AG04450 (cell line): Measurements from ENCODE around the gene GPC6. TPM values are rescaled to one million over a fixed set of nuclear protein-coding genes. Genes with fewer than 3 reads are reported as not detected.

Experiments used
- CTCF ChIA-PET: fragments of 300-600, 350-600 bp; formaldehyde crosslinking; extraction: SDS; loops from one replicate; lab custom pipeline; 2022; ENCODE audit warnings: antibody characterized with exemption, inconsistent platforms; lab: Charles Lee
- POLR2A ChIA-PET: fragments of 350-600 bp; formaldehyde crosslinking; extraction: SDS; loops from one replicate; lab custom pipeline; 2021; ENCODE audit warnings: antibody characterized with exemption, inconsistent platforms; lab: Yijun Ruan, JAX
- DNase-seq: peaks from one replicate; pipeline ENCODE4 v3.0.0-alpha.2; 2011; ENCODE audit warnings: low read depth, low spot score
- H3K27ac ChIP-seq: one replicate; pipeline ENCODE4 v1.5.1; 2012; ENCODE audit warnings: low read depth, low read length, control low read depth
- H3K27me3 ChIP-seq: one replicate; pipeline ENCODE4 v1.6.0; 2012; ENCODE audit warnings: low read length; ENCODE audit not compliant: control insufficient read depth, insufficient read depth
- H3K4me3 ChIP-seq: 2 replicates; pipeline ENCODE4 v1.5.1; 2011; ENCODE audit warnings: mild to moderate bottlenecking, low read depth, low read length, control low read depth
- H3K9me3 ChIP-seq: 2 replicates; pipeline ENCODE4 v1.5.1; 2012; ENCODE audit warnings: low read length; ENCODE audit not compliant: control insufficient read depth, insufficient read depth
- CTCF ChIP-seq: IDR thresholded peaks from 2 replicates; pipeline ENCODE4 v1.5.1; 2011; ENCODE audit warnings: low read depth, low read length, control low read depth, inconsistent platforms
- polyA plus RNA-seq: library from polyadenylated mRNA; depleted of rRNA; stranded (reverse); fragments of >200 nt; gene quantifications from 2 replicates; pipeline ENCODE4 v1.2.3, GENCODE V29; 2011

Gene GPC6
- polyA plus RNA-seq, 1 experiment, result 40.4 TPM

GRCh38 chr13:93755341-93755740, 528.7 kb downstream of the GPC6 start:
- no peak for DNase-seq
- Histone ChIP-seq H3K27ac (no peak overlapping the region), H3K4me3 (no peak overlapping the region), H3K27me3 (no peaks in the 10 kb centered on the region), H3K9me3 (no peaks in the 10 kb centered on the region)
- POLR2A ChIA-PET, result no interaction called here
- TF ChIP-seq CTCF, result no peak
- CTCF ChIA-PET, result interaction anchor here (1.4 kb wide), 1 partner anchor 11 kb away, joined by 5 read pairs; no protein-coding TSS in a partner anchor

- Histone ChIP-seq H3K27ac (no peak overlapping the region), H3K27me3 (no peaks in the 10 kb centered on the region), H3K9me3 (no peaks in the 10 kb centered on the region), H3K4me3 (no peak overlapping the region)
- CTCF ChIA-PET, result no interaction called here
- no peak for DNase-seq
- no peak for TF ChIP-seq CTCF
- POLR2A ChIA-PET, result no interaction called here
Observed at GRCh38 chr13:93758575-93758974, 532.0 kb downstream of the GPC6 start.

DNA sequence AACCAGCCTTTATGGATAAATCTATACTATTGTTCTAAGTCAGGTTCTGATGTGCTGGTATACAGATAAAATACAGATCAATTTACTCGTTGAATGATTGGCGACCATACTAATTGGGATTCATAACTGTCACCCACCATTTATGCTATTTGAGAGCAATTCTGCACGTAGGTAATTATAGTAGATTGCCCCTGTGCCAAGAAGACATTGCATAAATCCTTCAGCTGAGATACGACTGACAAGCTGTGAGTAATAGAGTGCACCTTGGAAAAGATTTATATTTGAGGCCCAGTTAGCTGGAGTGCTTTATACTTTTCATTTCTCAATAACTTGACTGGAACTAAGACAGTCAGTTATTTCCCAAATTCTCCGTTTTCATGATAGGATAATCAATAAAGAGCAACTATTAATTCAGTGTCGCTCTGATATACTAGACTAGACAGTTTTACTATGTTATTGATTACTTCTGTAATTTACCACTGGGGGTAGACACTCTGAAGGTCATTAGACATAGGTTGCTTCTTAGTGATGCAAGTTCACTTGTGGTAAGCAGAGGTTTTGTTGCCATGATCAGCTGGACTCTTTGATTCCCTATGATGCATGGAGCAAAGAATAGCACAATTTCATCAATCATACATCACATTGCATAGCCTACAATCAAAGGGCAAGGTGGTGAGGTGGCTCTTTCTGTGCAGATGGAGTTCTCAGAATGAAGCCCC, 536.3 kb downstream of the GPC6 start:
- ChIA-PET POLR2A (no interaction called here), CTCF (interaction anchor here (0.6 kb wide), 1 partner anchor 100 kb away, joined by 3 read pairs; no protein-coding TSS in a partner anchor)
- Histone ChIP-seq H3K27me3 (no peaks in the 10 kb centered on the region), H3K4me3 (no peak overlapping the region), H3K9me3 (no peaks in the 10 kb centered on the region), H3K27ac (no peak overlapping the region)
- no peak for DNase-seq
- TF ChIP-seq CTCF, result no peak

GRCh38 chr13:93765062-93765461, 538.5 kb downstream of the GPC6 start:
- Histone ChIP-seq H3K9me3 (no peaks in the 10 kb centered on the region), H3K27me3 (no peaks in the 10 kb centered on the region), H3K4me3 (no peak overlapping the region), H3K27ac (no peak overlapping the region)
- ChIA-PET CTCF (interaction anchor here (0.6 to 2.5 kb wide), 2 partner anchors 10 to 128 kb away, joined by 4 to 5 read pairs; no protein-coding TSS in a partner anchor), POLR2A (no interaction called here)
- no peak for DNase-seq
- no peak for TF ChIP-seq CTCF

DNA sequence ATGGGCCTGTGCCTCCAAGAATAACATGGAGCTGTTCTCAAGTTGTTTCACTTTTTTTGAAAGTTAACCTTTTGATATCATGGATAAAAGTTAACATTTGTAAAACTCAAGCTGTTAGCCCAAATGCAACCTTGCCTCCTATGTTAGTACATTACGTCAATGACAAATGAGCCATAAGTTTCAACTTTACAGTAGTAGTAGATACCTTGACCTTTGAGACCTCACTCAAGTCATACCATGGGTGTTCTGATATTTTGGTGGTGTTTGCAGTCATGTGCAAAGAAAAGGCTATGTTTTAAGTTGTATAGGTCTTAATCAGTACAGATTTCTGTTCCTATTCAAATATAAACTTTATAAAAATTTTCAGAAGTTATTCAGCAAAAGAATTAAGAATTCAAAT, 539.2 kb downstream of the GPC6 start:
- no peak for TF ChIP-seq CTCF
- Histone ChIP-seq H3K9me3 (no peaks in the 10 kb centered on the region), H3K4me3 (no peak overlapping the region), H3K27ac (no peak overlapping the region), H3K27me3 (no peaks in the 10 kb centered on the region)
- DNase-seq, result no peak
- CTCF ChIA-PET, result interaction anchor here (0.6 to 2.5 kb wide), 2 partner anchors 11 to 129 kb away, joined by 4 to 5 read pairs; no protein-coding TSS in a partner anchor
- POLR2A ChIA-PET, result no interaction called here
